Epithelial cell of esophagus (primary cell): ENCODE measurements around the gene ATXN7.

Experiments used
- DNase-seq: peaks from one replicate; pipeline ENCODE4 v3.0.0; 2010; ENCODE audit warnings: low read depth
- H3K4me3 ChIP-seq: 2 replicates; pipeline ENCODE4 v1.5.1; 2011; ENCODE audit warnings: mild to moderate bottlenecking, low read length, control low read depth
- CTCF ChIP-seq: IDR thresholded peaks from 2 replicates; pipeline ENCODE4 v1.5.1; 2011; ENCODE audit warnings: low read depth, mild to moderate bottlenecking, low read length, control low read depth, inconsistent platforms; ENCODE audit not compliant: insufficient read depth; ENCODE audit errors: missing control alignments

ATXN7 gene

GRCh38 chr3:63968612-63969350 lies 105.1 kb downstream of the ATXN7 start:
- no peak overlapping the region for H3K4me3 ChIP-seq
- no peak for TF ChIP-seq CTCF
- DNase-seq, result peak; percentile 40

GRCh38 chr3:63969876-63970275 lies 106.2 kb downstream of the ATXN7 start:
- no peak overlapping the region for H3K4me3 ChIP-seq
- no peak for TF ChIP-seq CTCF

GRCh38 chr3:63970631-63971475 lies 107.2 kb downstream of the ATXN7 start:
- no peak overlapping the region for H3K4me3 ChIP-seq
- no peak for DNase-seq
- TF ChIP-seq CTCF, result no peak

More at GRCh38 chr3:63969876-63970275, 106.2 kb downstream of the ATXN7 start:
- no peak for DNase-seq

GRCh38 chr3:63972196-63972595 lies 108.5 kb downstream of the ATXN7 start:
- H3K4me3 ChIP-seq, result no peak overlapping the region
- TF ChIP-seq CTCF, result no peak
- peak; percentile 52 for DNase-seq

GRCh38 chr3:63972987-63973386 lies 109.3 kb downstream of the ATXN7 start:
- no peak overlapping the region for H3K4me3 ChIP-seq
- TF ChIP-seq CTCF, result no peak
- no peak for DNase-seq

- H3K4me3 ChIP-seq, result no peak overlapping the region
- DNase-seq, result no peak
- TF ChIP-seq CTCF, result no peak
Observed at GRCh38 chr3:63973406-63973805, 109.7 kb downstream of the ATXN7 start.
